Muscle of leg (tissue), 11 donors: ENCODE measurements around the gene IGFBP6. TPM values are rescaled to one million over a fixed set of nuclear protein-coding genes. Genes with fewer than 3 reads are reported as not detected.

Source experiments
- DNase-seq: peaks from one replicate; pipeline ENCODE4 v3.0.0; 2013
- H3K27ac ChIP-seq: one replicate; pipeline ENCODE4 v1.5.1; 2013; ENCODE audit warnings: mild to moderate bottlenecking, low read length, control low read depth
- H3K27me3 ChIP-seq: one replicate; pipeline ENCODE4 v1.6.1; 2013; ENCODE audit warnings: low read length; ENCODE audit not compliant: control insufficient read depth, insufficient read depth
- H3K36me3 ChIP-seq: one replicate; pipeline ENCODE4 v1.6.1; 2013; ENCODE audit warnings: low read length; ENCODE audit not compliant: control insufficient read depth, insufficient read depth
- H3K4me1 ChIP-seq: one replicate; pipeline ENCODE4 v1.6.1; 2013; ENCODE audit warnings: low read length; ENCODE audit not compliant: control insufficient read depth, insufficient read depth
- H3K4me3 ChIP-seq: one replicate; pipeline ENCODE4 v1.5.1; 2013; ENCODE audit warnings: low read length, control low read depth
- H3K9me3 ChIP-seq: replicated peaks from 2 replicates; pipeline ENCODE4 v1.6.1; 2013; ENCODE audit warnings: low read depth, low read length; ENCODE audit not compliant: control insufficient read depth
- WGBS: methylation state at CpG from one replicate; pipeline ENCODE4 v1.1.5; 2013; ENCODE audit warnings: missing lambda C conversion rate; ENCODE audit not compliant: insufficient coverage; 5-methylcytosine and 5-hydroxymethylcytosine counted together
- polyA plus RNA-seq, 8 donors: library from polyadenylated mRNA; unstranded; fragments of 120-200 nt; gene quantifications; one replicate each; pipeline versions ENCODE4 v1.2.1 to v1.2.3, GENCODE V29; 2013; ENCODE audit warnings: inconsistent platforms in 1 of 8, low replicate concordance in 1 of 8; ENCODE audit not compliant: insufficient read length in 8 of 8, insufficient read depth in 1 of 8
- total RNA-seq: library from RNA; stranded (reverse); fragments of 120-200 nt; gene quantifications from one replicate; pipeline ENCODE4 v1.2.4, GENCODE V29; 2013

IGFBP6 gene
- total and polyA plus RNA-seq, 9 donors, result 50.7 to 181 (median 101) TPM

GRCh38 chr12:53051881-53052412 is 45.5 kb upstream of the IGFBP6 start:
- Histone ChIP-seq H3K27ac (peak overlapping the region; percentile 99), H3K4me3 (peak overlapping the region; percentile 73), H3K4me1 (peaks cover 75% of the 10 kb centered on the region), H3K36me3 (peaks cover 43% of the 10 kb centered on the region), H3K9me3 (no peaks in the 10 kb centered on the region), H3K27me3 (no peaks in the 10 kb centered on the region)
- peak; percentile 28 for DNase-seq
- 40% methylated on average over 6 of the region's 7 CpGs for WGBS

- WGBS, result 5% methylated on average over 4 of the region's 11 CpGs
- DNase-seq, result peak; percentile 96
- no peaks in the 10 kb centered on the region for H3K9me3 ChIP-seq
- H3K4me3 ChIP-seq, result peak overlapping the region; percentile 73
- no peaks in the 10 kb centered on the region for H3K27me3 ChIP-seq
- peak overlapping the region; percentile 99 for H3K27ac ChIP-seq
- H3K4me1 ChIP-seq, result peaks cover 74% of the 10 kb centered on the region
- peaks cover 50% of the 10 kb centered on the region for H3K36me3 ChIP-seq
Measured at GRCh38 chr12:53052419-53053217, 44.8 kb upstream of the IGFBP6 start.

GRCh38 chr12:53053218-53054111 is 44.0 kb upstream of the IGFBP6 start:
- Histone ChIP-seq H3K4me1 (peaks cover 68% of the 10 kb centered on the region), H3K27me3 (no peaks in the 10 kb centered on the region), H3K36me3 (peaks cover 59% of the 10 kb centered on the region), H3K9me3 (no peaks in the 10 kb centered on the region), H3K4me3 (peak overlapping the region; percentile 65), H3K27ac (peak overlapping the region; percentile 90)
- DNase-seq, result peak; percentile 63
- WGBS, result 40% methylated on average over 9 of the region's 16 CpGs

- H3K36me3 ChIP-seq, result peaks cover 67% of the 10 kb centered on the region
- no peaks in the 10 kb centered on the region for H3K9me3 ChIP-seq
- H3K27me3 ChIP-seq, result no peaks in the 10 kb centered on the region
- H3K27ac ChIP-seq, result peak overlapping the region; percentile 90
- WGBS, result 5% methylated on average over 30 of the region's 48 CpGs
- peaks cover 65% of the 10 kb centered on the region for H3K4me1 ChIP-seq
- DNase-seq, result peak; percentile 95
- peak overlapping the region; percentile 65 for H3K4me3 ChIP-seq
Measured at GRCh38 chr12:53054112-53054878, 43.2 kb upstream of the IGFBP6 start.

- Histone ChIP-seq H3K36me3 (peaks cover 81% of the 10 kb centered on the region), H3K27me3 (no peaks in the 10 kb centered on the region), H3K4me3 (no peak overlapping the region), H3K4me1 (peaks cover 57% of the 10 kb centered on the region), H3K9me3 (no peaks in the 10 kb centered on the region), H3K27ac (no peak overlapping the region)
- WGBS, result 85% methylated on average over 9 of the region's 15 CpGs
- DNase-seq, result peak; percentile 18
Measured at GRCh38 chr12:53055471-53056266, 41.8 kb upstream of the IGFBP6 start.

- H3K4me3 ChIP-seq, result no peak overlapping the region
- 90% methylated on average over 5 of the region's 5 CpGs for WGBS
- peaks cover 83% of the 10 kb centered on the region for H3K36me3 ChIP-seq
- H3K27ac ChIP-seq, result no peak overlapping the region
- no peaks in the 10 kb centered on the region for H3K27me3 ChIP-seq
- no peak for DNase-seq
- no peaks in the 10 kb centered on the region for H3K9me3 ChIP-seq
- peaks cover 57% of the 10 kb centered on the region for H3K4me1 ChIP-seq
Measured at GRCh38 chr12:53056296-53056695, 41.2 kb upstream of the IGFBP6 start.

GRCh38 chr12:53056901-53057300 is 40.6 kb upstream of the IGFBP6 start:
- Histone ChIP-seq H3K4me1 (peaks cover 57% of the 10 kb centered on the region), H3K9me3 (no peaks in the 10 kb centered on the region), H3K27me3 (no peaks in the 10 kb centered on the region), H3K27ac (no peak overlapping the region), H3K36me3 (peaks cover 83% of the 10 kb centered on the region), H3K4me3 (no peak overlapping the region)
- WGBS, result 85% methylated on average over 7 of the region's 7 CpGs
- DNase-seq, result no peak

GRCh38 chr12:53057816-53058500 is 39.5 kb upstream of the IGFBP6 start:
- Histone ChIP-seq H3K9me3 (no peaks in the 10 kb centered on the region), H3K4me3 (no peak overlapping the region), H3K4me1 (peaks cover 57% of the 10 kb centered on the region), H3K27ac (no peak overlapping the region), H3K36me3 (peaks cover 88% of the 10 kb centered on the region), H3K27me3 (no peaks in the 10 kb centered on the region)
- no peak for DNase-seq
- WGBS, result 89% methylated on average over 10 of the region's 13 CpGs
